ENCODE measurements around the gene PGAM4.
"Not testable (repeated sequence)": the region's sequence is repeated elsewhere in the genome, so short reads cannot be mapped to it uniquely, and the experiment has no call there.

GRCh38 chrX:77919370-77919769 lies 50.1 kb downstream of the PGAM4 start:
- not testable (repeated sequence) for TF ChIP-seq POLR2AphosphoS5 (IDR thresholded peaks at IDR 0.05; ENCODE audit: low read depth, low read length); CTCF (IDR thresholded peaks at IDR 0.05)

Measured in Panc1 (cell line).